H9 (cell line): ENCODE data around the gene CR1L. TPM values are rescaled to one million over a fixed set of nuclear protein-coding genes. Genes with fewer than 3 reads are reported as not detected.
A peak's percentile ranks its signal among the peaks of the same experiment; 100 is the strongest.

Experiments used
- DNase-seq: peaks from one replicate; pipeline ENCODE4 v3.0.0-alpha.2; 2017
- H2AFZ ChIP-seq: one replicate; pipeline ENCODE4 v1.6.1; 2013; ENCODE audit warnings: mild to moderate bottlenecking, low read length, control low read depth, moderate library complexity
- H2AK5ac ChIP-seq: 2 replicates; pipeline ENCODE4 v1.6.1; 2013; ENCODE audit warnings: low read length, control low read depth, mixed read lengths; ENCODE audit not compliant: insufficient read length
- H2BK120ac ChIP-seq: one replicate; pipeline ENCODE4 v1.6.1; 2013; ENCODE audit warnings: low read depth, mild to moderate bottlenecking, low read length, control low read depth, inconsistent platforms; ENCODE audit not compliant: poor library complexity, severe bottlenecking
- H2BK12ac ChIP-seq: 2 replicates; pipeline ENCODE4 v1.6.1; 2013; ENCODE audit warnings: low read length, control low read depth, mixed read lengths, low read depth; ENCODE audit not compliant: insufficient read length
- H2BK15ac ChIP-seq: 2 replicates; pipeline ENCODE4 v1.6.1; 2013; ENCODE audit warnings: low read depth, low read length, control low read depth
- H2BK20ac ChIP-seq: one replicate; pipeline ENCODE4 v1.6.1; 2013; ENCODE audit warnings: low read depth, mild to moderate bottlenecking, low read length, control low read depth, inconsistent platforms; ENCODE audit not compliant: poor library complexity, severe bottlenecking
- H2BK5ac ChIP-seq: 2 replicates; pipeline ENCODE4 v1.6.1; 2013; ENCODE audit warnings: low read length, control low read depth, mixed read lengths; ENCODE audit not compliant: insufficient read length
- H3K14ac ChIP-seq: 2 replicates; pipeline ENCODE4 v1.6.1; 2013; ENCODE audit warnings: low read length, control low read depth; ENCODE audit not compliant: insufficient read depth
- H3K18ac ChIP-seq: 2 replicates; pipeline ENCODE4 v1.6.1; 2013; ENCODE audit warnings: low read depth, mild to moderate bottlenecking, mixed read lengths, low read length, control low read depth; ENCODE audit not compliant: insufficient read length
- H3K23ac ChIP-seq: 2 replicates; pipeline ENCODE4 v1.6.1; 2013; ENCODE audit warnings: low read length, control low read depth, mixed read lengths, low read depth; ENCODE audit not compliant: insufficient read length
- H3K23me2 ChIP-seq: 2 replicates; pipeline ENCODE4 v1.6.1; 2013; ENCODE audit warnings: low read depth, mild to moderate bottlenecking, mixed read lengths, low read length, control low read depth; ENCODE audit not compliant: insufficient read length, poor library complexity, severe bottlenecking
- H3K27ac ChIP-seq: 2 replicates; pipeline ENCODE4 v1.5.1; 2013; ENCODE audit warnings: low read length, control low read depth, mixed read lengths, low read depth; ENCODE audit not compliant: insufficient read length
- H3K27me3 ChIP-seq: 2 replicates; pipeline ENCODE4 v1.6.1; 2013; ENCODE audit warnings: low read length, control low read depth, inconsistent platforms; ENCODE audit not compliant: insufficient read depth
- H3K4ac ChIP-seq: 2 replicates; pipeline ENCODE4 v1.6.1; 2013; ENCODE audit warnings: low read depth, mild to moderate bottlenecking, control low read depth, inconsistent platforms, low read length, moderate library complexity
- H3K4me1 ChIP-seq: 2 replicates; pipeline ENCODE4 v1.6.1; 2013; ENCODE audit warnings: low read length, control low read depth, inconsistent platforms; ENCODE audit not compliant: insufficient read depth
- H3K4me2 ChIP-seq: 2 replicates; pipeline ENCODE4 v1.6.1; 2013; ENCODE audit warnings: low read length, control low read depth, mixed read lengths; ENCODE audit not compliant: insufficient read length, insufficient read depth
- H3K56ac ChIP-seq: 2 replicates; pipeline ENCODE4 v1.6.1; 2013; ENCODE audit warnings: low read depth, mild to moderate bottlenecking, mixed read lengths, low read length, control low read depth; ENCODE audit not compliant: insufficient read length
- H3K79me1 ChIP-seq: 2 replicates; pipeline ENCODE4 v1.6.1; 2013; ENCODE audit warnings: low read depth, mild to moderate bottlenecking, moderate library complexity, low read length, control low read depth, inconsistent platforms; ENCODE audit not compliant: insufficient read depth, poor library complexity, severe bottlenecking
- H3K79me2 ChIP-seq: 2 replicates; pipeline ENCODE4 v1.6.1; 2013; ENCODE audit warnings: low read length, control low read depth, inconsistent platforms; ENCODE audit not compliant: insufficient read depth
- H3K9ac ChIP-seq: 2 replicates; pipeline ENCODE4 v1.6.1; 2013; ENCODE audit warnings: low read length, control low read depth, mixed read lengths; ENCODE audit not compliant: insufficient read length; ENCODE audit errors: extremely low read depth
- H3K9me3 ChIP-seq: one replicate; pipeline ENCODE4 v1.6.1; 2013; ENCODE audit warnings: low read depth, low read length, inconsistent platforms; ENCODE audit not compliant: control insufficient read depth
- H3T11ph ChIP-seq: one replicate; pipeline ENCODE4 v1.6.1; 2013; ENCODE audit warnings: mild to moderate bottlenecking, low read length, control low read depth, inconsistent platforms
- H4K20me1 ChIP-seq: one replicate; pipeline ENCODE4 v1.6.1; 2013; ENCODE audit not compliant: control insufficient read depth, insufficient read length, insufficient read depth
- H4K5ac ChIP-seq: 2 replicates; pipeline ENCODE4 v1.6.1; 2013; ENCODE audit warnings: low read depth, mild to moderate bottlenecking, mixed read lengths, low read length, control low read depth; ENCODE audit not compliant: insufficient read length
- H4K8ac ChIP-seq: replicated peaks from 2 replicates; pipeline ENCODE4 v1.6.1; 2013; ENCODE audit warnings: low read length, control low read depth, mixed read lengths, low read depth; ENCODE audit not compliant: insufficient read length
- H4K91ac ChIP-seq: 2 replicates; pipeline ENCODE4 v1.6.1; 2013; ENCODE audit warnings: low read depth, mild to moderate bottlenecking, moderate library complexity, mixed read lengths, low read length, control low read depth; ENCODE audit not compliant: insufficient read length
- H3K27ac Mint-ChIP-seq, 3 experiments: 2 replicates in 2 of 3; 3 replicates in 1 of 3; pipeline ENCODE4 v1.8.0; 2020 to 2021; ENCODE audit warnings: mixed read lengths in 3 of 3, mild to moderate bottlenecking in 1 of 3, moderate library complexity in 1 of 3
- H3K27me3 Mint-ChIP-seq: 2 replicates; pipeline ENCODE4 v1.8.0; 2021; ENCODE audit warnings: low read depth, mild to moderate bottlenecking, moderate library complexity, mixed read lengths
- H3K36me3 Mint-ChIP-seq, 3 experiments: 2 replicates in 2 of 3; 3 replicates in 1 of 3; pipeline ENCODE4 v1.8.0; 2020 to 2021; ENCODE audit warnings: low read depth in 3 of 3, mixed read lengths in 3 of 3; ENCODE audit not compliant: insufficient read depth in 1 of 3
- H3K4me1 Mint-ChIP-seq, 2 experiments: 2 replicates each; pipeline ENCODE4 v1.8.0; 2020; ENCODE audit warnings: mixed read lengths in 2 of 2
- H3K4me3 Mint-ChIP-seq, 2 experiments: 2 replicates in 1 of 2; 3 replicates in 1 of 2; pipeline ENCODE4 v1.8.0; 2020 to 2021; ENCODE audit warnings: mild to moderate bottlenecking in 2 of 2, mixed read lengths in 2 of 2, moderate library complexity in 1 of 2
- H3K9me3 Mint-ChIP-seq, 2 experiments: 2 replicates in 1 of 2; 3 replicates in 1 of 2; pipeline ENCODE4 v1.8.0; 2020; ENCODE audit warnings: mild to moderate bottlenecking in 2 of 2, mixed read lengths in 2 of 2, moderate library complexity in 1 of 2
- CTCF ChIP-seq: fragments of 200-600 bp; sonication (generic); conservative IDR thresholded peaks from 3 replicates; pipeline ENCODE4 v1.8.0; 2021; ENCODE audit warnings: antibody characterized with exemption, mild to moderate bottlenecking
- WGBS: extraction: QIAGEN DNeasy Blood & Tissue Kit; methylation state at CpG from one replicate; pipeline ENCODE4 v1.1.7; 2013; ENCODE audit warnings: missing lambda C conversion rate, low lambda C conversion rate, mixed read lengths; ENCODE audit not compliant: insufficient read length; ENCODE audit errors: extremely low coverage; 5-methylcytosine and 5-hydroxymethylcytosine counted together
- total RNA-seq: library from RNA; stranded (reverse); gene quantifications from 2 replicates; pipeline ENCODE4 v1.2.1, GENCODE V29; 2021

Gene CR1L
- total RNA-seq, 1 experiment from 2014 or later = 0.37 TPM

DNA sequence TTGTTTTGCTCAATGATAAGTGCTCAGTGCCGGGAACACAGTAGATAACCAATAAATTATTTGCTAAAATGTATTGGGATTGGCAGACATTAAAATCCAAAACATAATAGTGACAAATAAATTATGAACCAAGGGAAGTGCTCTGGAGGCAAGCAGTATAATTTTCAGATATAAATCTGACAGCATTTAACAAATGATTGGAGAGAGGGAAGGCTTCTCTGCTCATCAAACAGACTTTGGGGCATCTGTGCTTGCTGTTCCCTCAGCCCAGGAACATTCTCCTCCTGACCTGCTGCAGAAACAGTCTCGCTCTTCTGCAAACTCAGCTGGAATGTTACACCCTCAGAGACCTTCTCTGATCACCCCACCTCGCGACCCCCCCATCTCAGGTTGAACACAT is 109.1 kb downstream of the CR1L start:
- peaks cover 44 to 51% of the 10 kb centered on the region in 2 experiments for H3K4me1 Mint-ChIP-seq
- TF ChIP-seq CTCF = no peak
- H3K4ac ChIP-seq = no peak overlapping the region
- H3K23me2 ChIP-seq = peaks cover 4% of the 10 kb centered on the region
- H4K20me1 ChIP-seq = no peaks in the 10 kb centered on the region
- no peak overlapping the region for H3K56ac ChIP-seq
- no peak for DNase-seq
- no peaks in the 10 kb centered on the region for H3K27me3 Mint-ChIP-seq
- peaks cover 3% of the 10 kb centered on the region; the same call in 1 of the 2 replicates for H3K4me1 ChIP-seq
- no peak overlapping the region for H2BK12ac ChIP-seq
- no peak overlapping the region for H3K18ac ChIP-seq
- no peak overlapping the region for H2AK5ac ChIP-seq
- peak overlapping the region; percentile 99 for H3K4me3 Mint-ChIP-seq
- no peaks in the 10 kb centered on the region for H3K9me3 Mint-ChIP-seq
- H3K36me3 Mint-ChIP-seq = peaks cover 23 to 31% (median 29%) of the 10 kb centered on the region in 3 experiments
- no peak overlapping the region for H2BK20ac ChIP-seq
- H3K14ac ChIP-seq = no peak overlapping the region
- no peak overlapping the region for H3K23ac ChIP-seq
- no peak overlapping the region for H2BK120ac ChIP-seq
- H4K91ac ChIP-seq = no peak overlapping the region
- no peak overlapping the region for H3T11ph ChIP-seq
- H2BK15ac ChIP-seq = no peak overlapping the region
- no peak overlapping the region for H2BK5ac ChIP-seq
- H3K9me3 ChIP-seq = no peaks in the 10 kb centered on the region
- no peak overlapping the region for H3K27ac ChIP-seq
- no peak overlapping the region for H4K5ac ChIP-seq
- no CpG with 5 or more reads among the region's 4 CpGs for WGBS
- H3K4me2 ChIP-seq = peak overlapping the region; percentile 50
- H3K79me2 ChIP-seq = peaks cover 52% of the 10 kb centered on the region; the same call in 1 of the 2 replicates
- H3K27me3 ChIP-seq = no peaks in the 10 kb centered on the region
- no peak overlapping the region for H4K8ac ChIP-seq
- H2AFZ ChIP-seq = no peak overlapping the region
- H3K9ac ChIP-seq = peak overlapping the region; percentile 17
- H3K27ac Mint-ChIP-seq = peak overlapping the region in 1 of 3 experiments; percentile 61; a peak in 1 of 7 replicates
- H3K79me1 ChIP-seq = peaks cover 5% of the 10 kb centered on the region
